T-cell (primary cell): Measurements from ENCODE around the gene AGT. TPM values are rescaled to one million over a fixed set of nuclear protein-coding genes. Genes with fewer than 3 reads are reported as not detected.
"Not testable (repeated sequence)": the region's sequence is repeated elsewhere in the genome, so short reads cannot be mapped to it uniquely, and the experiment has no call there.

ENCODE experiments used
- ATAC-seq, 4 experiments: fragments of 200-7000 bp in 3 of 4; fragments of 150-1000 bp in 1 of 4; cut with Tn5 transposase; replicated peaks in 1 of 4; 1 replicate in 3 of 4; 2 replicates in 1 of 4; pipeline ENCODE4 v1.10.0; 2021; ENCODE audit warnings: moderate library complexity in 3 of 4, mild to moderate bottlenecking in 2 of 4, moderate number of reproducible peaks in 1 of 4
- CTCF ChIA-PET, 2 donors: fragments of 300-600 bp; sonication (Branson Sonifier 250); formaldehyde crosslinking; loops; one replicate each; lab custom pipeline; 2022; ENCODE audit warnings: antibody characterized with exemption in 2 of 2; lab: Charles Lee
- POLR2A ChIA-PET, 2 donors: fragments of 300-600 bp; sonication (Branson Sonifier 250); formaldehyde crosslinking; loops; one replicate each; lab custom pipeline; 2022; ENCODE audit warnings: antibody characterized with exemption in 2 of 2; lab: Charles Lee
- DNase-seq, 35 experiments: peaks; one replicate each; pipeline versions ENCODE4 v3.0.0 to v3.0.0-alpha.2; 2013 to 2023
- H3K27ac ChIP-seq: one replicate; pipeline ENCODE4 v1.5.1; 2013; ENCODE audit warnings: low read length
- H3K27me3 ChIP-seq, 2 experiments: replicated peaks in 1 of 2; 1 replicate in 1 of 2; 2 replicates in 1 of 2; pipeline versions ENCODE4 v1.6.1 to v1.7.0; 2013; ENCODE audit warnings: low read length in 1 of 2, mixed read lengths in 1 of 2; ENCODE audit not compliant: control insufficient read depth in 2 of 2, insufficient read depth in 2 of 2; ENCODE audit errors: extremely low read depth in 1 of 2
- H3K36me3 ChIP-seq, 2 donors: 1 replicate in 1 of 2; 2 replicates in 1 of 2; pipeline versions ENCODE4 v1.6.1 to v1.7.0; 2013; ENCODE audit warnings: low read length in 1 of 2; ENCODE audit not compliant: control insufficient read depth in 2 of 2, insufficient read depth in 1 of 2; ENCODE audit errors: extremely low read depth in 1 of 2
- H3K4me1 ChIP-seq, 2 experiments: 1 replicate in 1 of 2; 2 replicates in 1 of 2; pipeline versions ENCODE4 v1.6.1 to v1.7.0; 2013; ENCODE audit warnings: low read length in 2 of 2, mixed read lengths in 1 of 2; ENCODE audit not compliant: insufficient read depth in 2 of 2, control insufficient read depth in 1 of 2; ENCODE audit errors: extremely low read depth in 1 of 2
- H3K4me3 ChIP-seq, 2 donors: 1 replicate in 1 of 2; 2 replicates in 1 of 2; pipeline versions ENCODE4 v1.5.1 to v1.7.0; 2013; ENCODE audit warnings: mild to moderate bottlenecking in 2 of 2, low read length in 1 of 2, moderate library complexity in 1 of 2; ENCODE audit not compliant: control insufficient read depth in 1 of 2; ENCODE audit errors: extremely low read depth in 1 of 2
- H3K9me3 ChIP-seq: 2 replicates; pipeline ENCODE4 v1.7.0; 2013
- H3K27ac Mint-ChIP-seq, 2 donors: one replicate each; pipeline ENCODE4 v1.8.0; 2020 to 2021; ENCODE audit warnings: mild to moderate bottlenecking in 2 of 2, mixed read lengths in 2 of 2
- H3K27me3 Mint-ChIP-seq, 2 donors: one replicate each; pipeline ENCODE4 v1.8.0; 2021 to 2022; ENCODE audit warnings: mixed read lengths in 2 of 2
- H3K36me3 Mint-ChIP-seq: one replicate; pipeline ENCODE4 v1.8.0; 2021; ENCODE audit warnings: mixed read lengths
- H3K4me1 Mint-ChIP-seq, 3 donors: one replicate each; pipeline ENCODE4 v1.8.0; 2020 to 2022; ENCODE audit warnings: mixed read lengths in 3 of 3, mild to moderate bottlenecking in 1 of 3
- H3K4me3 Mint-ChIP-seq, 3 donors: one replicate each; pipeline ENCODE4 v1.8.0; 2020 to 2022; ENCODE audit warnings: mild to moderate bottlenecking in 3 of 3, mixed read lengths in 3 of 3, moderate library complexity in 3 of 3
- H3K9me3 Mint-ChIP-seq, 3 donors: one replicate each; pipeline ENCODE4 v1.8.0; 2020 to 2022; ENCODE audit warnings: mixed read lengths in 3 of 3
- WGBS: methylation state at CpG from one replicate; pipeline ENCODE4 v1.1.5; 2013; ENCODE audit warnings: missing lambda C conversion rate; ENCODE audit not compliant: insufficient coverage; 5-methylcytosine and 5-hydroxymethylcytosine counted together
- total RNA-seq, 35 experiments: library from RNA in 6 of 35; stranded (reverse) in 6 of 35; fragments of 120-200 nt in 1 of 35; gene quantifications; one replicate each; pipeline versions ENCODE4 v1.2.1 to v1.2.4 and lab custom pipeline; 2013 to 2026

AGT gene
- total RNA-seq, 5 donors from 2014 or later (not counting 1 experiment from before 2014, with no cell fraction given), result 0.92 to 1.5 (median 1.2) TPM; not detected in 2

DNA sequence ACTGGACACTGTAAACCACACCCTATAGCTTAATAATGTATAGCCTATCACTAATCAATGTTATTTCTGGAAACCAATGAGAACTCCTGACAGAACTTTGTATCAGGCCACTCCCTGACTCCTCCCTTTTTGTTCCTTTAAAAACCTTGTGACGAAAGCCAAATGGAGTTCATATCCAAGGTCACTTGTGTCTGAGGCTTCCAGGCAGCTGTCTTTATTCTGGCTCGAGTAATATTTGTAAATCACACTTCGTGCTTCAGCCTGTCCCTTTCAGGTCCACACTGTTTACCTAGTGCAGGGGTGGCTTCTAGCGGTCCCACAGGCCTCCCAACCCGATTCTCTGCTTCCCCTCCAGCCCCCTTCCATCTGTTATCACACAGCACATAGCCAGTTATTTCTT lies 17.1 kb upstream of the AGT start:
- Mint-ChIP-seq H3K4me3 (no peak overlapping the region), H3K36me3 (no peaks in the 10 kb centered on the region), H3K4me1 (no peaks in the 10 kb centered on the region), H3K9me3 (peaks cover 0 to 3% (median 0%) of the 10 kb centered on the region in 3 donors), H3K27me3 (peaks cover 13 to 46% of the 10 kb centered on the region in 2 donors), H3K27ac (no peak overlapping the region)
- Histone ChIP-seq H3K9me3 (no peaks in the 10 kb centered on the region), H3K36me3 (no peaks in the 10 kb centered on the region), H3K27me3 (peaks cover 0 to 17% of the 10 kb centered on the region in 2 experiments), H3K27ac (no peak overlapping the region), H3K4me1 (no peaks in the 10 kb centered on the region), H3K4me3 (no peak overlapping the region)
- ATAC-seq (no peak), DNase-seq (no peak)
- POLR2A ChIA-PET, result no interaction called here
- 62% methylated on average over 5 of the region's 5 CpGs for WGBS
- CTCF ChIA-PET, result no interaction called here

DNA sequence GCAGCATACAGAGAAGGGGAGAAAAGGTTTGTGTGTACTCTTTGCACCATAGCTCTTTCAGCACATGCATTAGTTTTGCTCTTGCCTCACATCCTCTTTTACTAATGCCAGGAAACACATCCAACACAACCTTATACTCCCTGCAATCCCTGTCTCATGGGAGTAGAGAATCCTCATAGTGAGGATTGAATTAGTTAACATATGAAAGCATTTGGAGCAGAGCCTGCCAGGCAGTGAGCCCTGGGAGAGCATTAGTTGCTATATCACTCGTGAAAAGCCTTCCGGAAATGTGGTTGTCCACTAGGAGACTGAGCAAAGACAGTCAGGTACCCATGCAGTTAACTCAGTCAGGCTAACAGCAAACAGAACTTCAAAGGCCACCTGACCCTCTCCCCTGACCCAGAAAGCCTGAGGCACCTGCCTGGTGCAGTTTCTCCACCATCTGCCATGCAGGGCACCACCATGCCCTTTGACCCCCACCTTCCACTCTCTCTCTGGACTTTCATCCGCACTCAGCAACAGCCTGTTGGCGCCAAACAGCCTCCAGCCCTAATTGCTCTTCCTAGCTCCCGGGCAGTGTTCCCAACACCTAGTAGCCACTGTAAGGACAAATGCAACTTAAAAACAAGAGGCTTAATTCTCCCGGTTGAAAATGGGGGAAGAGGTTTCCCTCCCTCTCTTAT lies 14.9 kb upstream of the AGT start:
- H3K4me3 Mint-ChIP-seq, result no peak overlapping the region
- Histone ChIP-seq H3K4me3 (no peak overlapping the region), H3K9me3 (no peaks in the 10 kb centered on the region), H3K4me1 (no peaks in the 10 kb centered on the region), H3K36me3 (no peaks in the 10 kb centered on the region), H3K27ac (no peak overlapping the region), H3K27me3 (peaks cover 0 to 11% of the 10 kb centered on the region in 2 experiments)
- H3K27me3 Mint-ChIP-seq, result peaks cover 4 to 43% of the 10 kb centered on the region in 2 donors
- DNase-seq, result no peak
- no peaks in the 10 kb centered on the region for H3K4me1 Mint-ChIP-seq
- no peaks in the 10 kb centered on the region for H3K36me3 Mint-ChIP-seq
- ChIA-PET POLR2A (no interaction called here), CTCF (no interaction called here)
- no peak for ATAC-seq
- H3K27ac Mint-ChIP-seq, result no peak overlapping the region
- WGBS, result 87% methylated on average over 4 of the region's 6 CpGs
- H3K9me3 Mint-ChIP-seq, result peaks cover 0 to 3% (median 0%) of the 10 kb centered on the region in 3 donors

DNA sequence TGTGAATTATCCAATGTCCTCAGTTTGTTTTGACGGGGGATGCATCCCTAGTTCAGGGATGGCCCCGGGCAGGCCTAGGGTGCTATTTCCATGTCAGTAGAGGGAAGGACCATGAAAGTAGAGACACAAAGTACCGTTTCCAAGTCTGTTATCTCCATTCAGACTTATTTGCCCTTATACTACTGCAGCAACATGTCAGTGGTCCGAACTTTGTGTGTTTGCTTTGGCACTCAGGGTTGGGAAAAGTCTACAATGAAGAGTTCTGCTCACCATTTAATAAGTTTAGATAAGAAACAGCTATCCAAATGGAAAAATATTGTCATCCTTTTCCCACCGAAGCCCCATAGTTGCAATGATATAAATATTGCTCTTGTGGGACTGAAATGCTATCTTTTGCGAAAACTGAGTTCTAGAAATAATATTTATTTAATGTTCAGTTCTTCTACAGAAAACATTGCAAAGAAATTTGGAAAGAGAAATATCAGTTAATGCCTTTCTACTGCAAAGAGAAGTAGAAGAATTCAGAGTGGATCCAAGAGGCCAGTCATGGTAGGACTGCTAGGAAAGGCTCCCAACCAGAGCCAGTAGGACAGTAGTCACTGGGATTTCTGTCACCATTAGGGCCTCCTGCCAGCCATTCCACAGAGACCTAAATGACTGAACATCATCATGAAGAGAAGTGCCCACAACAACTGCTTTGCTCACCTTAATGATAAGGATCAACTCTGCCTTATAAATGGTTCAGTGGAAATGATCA lies 11.5 kb upstream of the AGT start:
- H3K27ac Mint-ChIP-seq, result no peak overlapping the region
- peaks cover 4 to 38% of the 10 kb centered on the region in 2 donors for H3K27me3 Mint-ChIP-seq
- ChIA-PET POLR2A (no interaction called here), CTCF (no interaction called here)
- no peaks in the 10 kb centered on the region for H3K4me1 ChIP-seq
- WGBS, result no CpG with 5 or more reads among the region's 6 CpGs
- DNase-seq, result no peak
- no peaks in the 10 kb centered on the region for H3K4me1 Mint-ChIP-seq
- no peak for ATAC-seq
- no peak overlapping the region for H3K27ac ChIP-seq
- no peak overlapping the region for H3K4me3 Mint-ChIP-seq
- no peak overlapping the region for H3K4me3 ChIP-seq
- H3K36me3 ChIP-seq, result no peaks in the 10 kb centered on the region
- H3K27me3 ChIP-seq, result peaks cover 0 to 10% of the 10 kb centered on the region in 2 experiments
- peaks cover 0 to 8% (median 5%) of the 10 kb centered on the region in 3 donors for H3K9me3 Mint-ChIP-seq
- H3K9me3 ChIP-seq, result no peaks in the 10 kb centered on the region
- H3K36me3 Mint-ChIP-seq, result no peaks in the 10 kb centered on the region

DNA sequence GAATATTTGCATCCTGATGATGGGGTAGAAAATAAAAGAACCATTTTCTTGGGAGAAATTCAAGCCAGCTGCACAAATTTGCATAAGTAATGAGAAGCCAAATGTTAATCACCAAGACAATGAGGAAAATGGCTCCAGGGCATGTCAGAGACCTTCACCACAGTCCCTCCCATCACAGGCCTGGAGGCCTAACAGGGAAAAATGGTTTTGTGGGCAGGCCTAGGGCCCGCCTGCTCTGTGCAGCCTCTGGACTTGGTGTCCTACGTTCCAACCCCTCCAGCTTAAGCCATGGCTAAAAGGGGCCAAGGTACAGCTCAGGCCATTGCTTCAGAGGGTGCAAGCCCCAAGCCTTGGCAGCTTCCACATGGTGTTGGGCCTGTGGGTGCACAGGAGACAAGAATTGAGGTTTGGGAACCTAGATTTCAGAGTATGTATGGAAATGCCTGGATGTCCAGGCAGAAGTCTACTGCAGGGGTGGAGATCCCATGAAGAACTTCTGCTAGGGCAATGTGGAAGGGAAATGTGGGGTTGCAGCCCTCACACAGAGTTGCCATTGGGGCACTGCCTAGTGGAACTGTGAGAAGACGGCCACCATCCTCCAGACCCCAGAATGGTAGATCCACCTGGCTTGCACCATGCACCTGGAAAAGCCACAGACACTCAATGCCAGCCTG lies 8.1 kb upstream of the AGT start:
- H3K9me3 ChIP-seq, CTCF ChIA-PET, H3K27ac Mint-ChIP-seq, H3K36me3 ChIP-seq, H3K9me3 Mint-ChIP-seq, H3K4me3 Mint-ChIP-seq, H3K27me3 ChIP-seq, POLR2A ChIA-PET, H3K36me3 Mint-ChIP-seq, H3K4me3 ChIP-seq, H3K27ac ChIP-seq, ATAC-seq, H3K4me1 Mint-ChIP-seq, DNase-seq, H3K4me1 ChIP-seq: not testable (repeated sequence)
- H3K27me3 Mint-ChIP-seq, result peaks cover 0 to 26% of the 10 kb centered on the region in 2 donors
- 75% methylated on average over 3 of the region's 3 CpGs for WGBS

DNA sequence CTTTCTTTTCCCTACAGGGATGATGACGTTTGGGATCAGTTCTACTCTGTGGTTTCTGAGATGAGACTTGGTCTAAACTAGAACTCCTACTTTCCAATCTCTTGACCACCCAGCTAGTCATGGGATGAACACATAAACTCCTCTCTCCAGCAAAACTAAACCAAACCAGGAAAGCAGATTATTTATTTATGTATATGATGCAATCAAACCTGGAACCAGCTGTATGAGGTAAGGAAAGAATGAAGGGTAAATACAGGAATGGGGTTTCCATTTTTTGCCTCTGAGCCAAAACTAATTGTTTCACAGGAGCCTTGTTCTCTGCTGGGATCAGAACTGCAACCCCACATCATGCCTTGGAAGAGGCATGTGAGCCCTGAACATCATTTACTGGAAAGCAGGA lies 3.3 kb upstream of the AGT start:
- Histone ChIP-seq H3K27me3 (peaks cover 0 to 9% of the 10 kb centered on the region in 2 experiments), H3K4me1 (no peaks in the 10 kb centered on the region), H3K4me3 (no peak overlapping the region), H3K27ac (no peak overlapping the region), H3K36me3 (no peaks in the 10 kb centered on the region), H3K9me3 (no peaks in the 10 kb centered on the region)
- no peak for DNase-seq
- no peaks in the 10 kb centered on the region for H3K4me1 Mint-ChIP-seq
- H3K9me3 Mint-ChIP-seq, result peaks cover 0 to 10% (median 9%) of the 10 kb centered on the region in 3 donors
- peaks cover 14 to 21% of the 10 kb centered on the region in 2 donors for H3K27me3 Mint-ChIP-seq
- no peak overlapping the region for H3K4me3 Mint-ChIP-seq
- ChIA-PET POLR2A (no interaction called here), CTCF (interaction anchor here in 1 of 2 donors (0.6 kb wide), 1 partner anchor 584 kb away, joined by 4 read pairs; no protein-coding TSS in a partner anchor)
- no peaks in the 10 kb centered on the region for H3K36me3 Mint-ChIP-seq
- H3K27ac Mint-ChIP-seq, result no peak overlapping the region
- no peak for ATAC-seq
- WGBS, result no CpG with 5 or more reads among the region's 1 CpG

DNA sequence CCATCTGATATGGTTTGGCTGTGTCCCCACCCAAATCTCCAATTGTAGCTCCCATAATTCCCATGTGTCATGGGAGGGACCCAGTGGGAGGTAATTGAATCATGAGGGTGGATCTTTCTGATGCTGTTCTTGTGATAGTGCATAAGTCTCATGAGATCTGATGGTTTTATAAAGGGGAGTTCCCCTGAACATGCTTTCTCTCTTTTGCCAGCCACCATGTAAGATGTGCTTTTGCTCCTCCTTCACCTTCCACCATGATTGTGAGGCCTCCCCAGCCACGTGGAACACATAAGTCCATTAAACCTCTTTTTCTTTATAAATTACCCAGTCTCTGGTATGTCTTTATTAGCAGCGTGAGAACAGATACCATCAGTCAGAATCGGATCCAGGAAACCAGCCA lies 2.5 kb upstream of the AGT start:
- H3K36me3 Mint-ChIP-seq, ATAC-seq, H3K27me3 ChIP-seq, H3K4me3 Mint-ChIP-seq, POLR2A ChIA-PET, H3K27ac ChIP-seq, H3K36me3 ChIP-seq, H3K9me3 ChIP-seq, H3K4me1 ChIP-seq, H3K4me1 Mint-ChIP-seq, CTCF ChIA-PET, H3K27ac Mint-ChIP-seq, DNase-seq, H3K4me3 ChIP-seq, H3K9me3 Mint-ChIP-seq: not testable (repeated sequence)
- H3K27me3 Mint-ChIP-seq, result peaks cover 14 to 21% of the 10 kb centered on the region in 2 donors
- WGBS, result 93% methylated on average over 2 of the region's 3 CpGs
